SK-N-MC (cell line): ENCODE data around the gene MBTPS1.

ENCODE experiments used
- EZH2 ChIP-seq: fragments of 200-600 bp; sonication (generic); IDR thresholded peaks from one replicate; pipeline ENCODE4 v1.6.1; 2017; ENCODE audit warnings: antibody characterized with exemption
- POLR2AphosphoS5 ChIP-seq: IDR thresholded peaks from 2 replicates; pipeline ENCODE4 v1.6.1; 2012; ENCODE audit warnings: mild to moderate bottlenecking, low read depth, low read length, borderline replicate concordance

DNA sequence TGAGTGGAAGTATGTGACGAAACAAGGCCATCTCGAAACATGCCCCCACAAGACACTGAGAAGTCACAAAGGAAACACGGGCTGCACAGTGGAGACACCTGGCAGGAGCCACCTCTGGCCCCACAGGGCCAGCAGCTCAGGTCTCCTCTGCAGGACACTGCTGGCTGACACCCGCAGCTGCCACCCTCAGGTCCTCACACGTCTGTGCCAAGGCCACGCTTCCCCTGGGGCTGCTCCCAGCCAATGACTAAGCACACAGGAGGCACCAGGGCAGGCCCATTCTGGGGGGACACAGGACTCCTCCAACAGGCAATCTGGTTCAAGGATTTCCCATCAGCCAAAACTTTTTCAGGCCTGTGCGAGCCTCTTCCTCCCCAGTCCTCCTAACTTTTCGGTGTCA lies 36.4 kb downstream of the MBTPS1 start:
- TF ChIP-seq POLR2AphosphoS5, result no peak
- TF ChIP-seq EZH2, result no peak
